Endothelial cell of umbilical vein (primary cell): ENCODE results near the gene CLDND2. TPM values are rescaled to one million over a fixed set of nuclear protein-coding genes. Genes with fewer than 3 reads are reported as not detected.

Experiments used
- BruUV-seq: library from RNA; stranded (reverse); fragments of 400-500 nt; replicated peaks from 2 replicates; lab custom pipeline; 2021; lab: Mats Ljungman, UMichigan
- CTCF ChIA-PET: fragments of 300-600, 350-600 bp; sonication (Branson Sonifier 250); formaldehyde crosslinking; loops from one replicate; lab custom pipeline; 2021; ENCODE audit warnings: antibody characterized with exemption, inconsistent platforms; lab: Charles Lee
- POLR2A ChIA-PET: fragments of 300-600, 350-600 bp; sonication (Branson Sonifier 250); formaldehyde crosslinking; loops from one replicate; lab custom pipeline; 2021; ENCODE audit warnings: antibody characterized with exemption, inconsistent platforms; lab: Charles Lee
- DNase-seq: peaks from one replicate; pipeline ENCODE4 v3.0.0-alpha.2; 2011; ENCODE audit warnings: low read depth, low spot score
- FAIRE-seq: peaks from 2 replicates; lab custom pipeline; 2011; peaks lifted over from hg19 to GRCh38; lab: Jason Lieb, UNC
- H2AFZ ChIP-seq: 2 replicates; pipeline ENCODE4 v1.6.0; 2012; ENCODE audit warnings: low read depth, low read length, control low read depth, inconsistent platforms
- H3K27ac ChIP-seq: 2 replicates; pipeline ENCODE4 v1.5.1; 2011; ENCODE audit warnings: low read depth, mild to moderate bottlenecking, control low read depth, low read length, moderate library complexity; ENCODE audit not compliant: insufficient read depth
- H3K27me3 ChIP-seq, 2 experiments: 2 replicates each; pipeline versions ENCODE4 v1.6.0 to v1.6.1; 2011; ENCODE audit warnings: low read length in 2 of 2, mixed read lengths in 1 of 2; ENCODE audit not compliant: control insufficient read depth in 2 of 2, insufficient read depth in 2 of 2
- H3K36me3 ChIP-seq, 2 experiments: 2 replicates in 1 of 2; 3 replicates in 1 of 2; pipeline ENCODE4 v1.5.1; 2011; ENCODE audit warnings: low read length in 2 of 2, mild to moderate bottlenecking in 1 of 2, moderate library complexity in 1 of 2; ENCODE audit not compliant: control insufficient read depth in 2 of 2, insufficient read depth in 2 of 2; ENCODE audit errors: extremely low read depth in 1 of 2
- H3K4me1 ChIP-seq: 3 replicates; pipeline ENCODE4 v1.5.1; 2011; ENCODE audit warnings: mild to moderate bottlenecking, low read length; ENCODE audit not compliant: control insufficient read depth, insufficient read depth; ENCODE audit errors: extremely low read depth
- H3K4me2 ChIP-seq: 2 replicates; pipeline ENCODE4 v1.6.1; 2011; ENCODE audit warnings: low read length, control low read depth, mixed read lengths; ENCODE audit not compliant: insufficient read depth
- H3K4me3 ChIP-seq, 3 experiments: fragments of 200-600 bp in 1 of 3; sonication (generic), shearing (Covaris generic) in 1 of 3; replicated peaks in 1 of 3; 2 replicates each; pipeline ENCODE4 v1.5.1; 2011 to 2016; ENCODE audit warnings: control low read depth in 3 of 3, low read length in 3 of 3, mild to moderate bottlenecking in 2 of 3, inconsistent platforms in 1 of 3, low read depth in 1 of 3, moderate library complexity in 1 of 3; ENCODE audit not compliant: insufficient read depth in 1 of 3
- H3K79me2 ChIP-seq: 2 replicates; pipeline ENCODE4 v1.6.0; 2012; ENCODE audit warnings: low read length, inconsistent platforms; ENCODE audit not compliant: control insufficient read depth, insufficient read depth
- H3K9ac ChIP-seq: replicated peaks from 2 replicates; pipeline ENCODE3; 2011; ENCODE audit warnings: low read length, control low read depth; ENCODE audit not compliant: insufficient read depth; ENCODE audit errors: extremely low read depth
- H3K9me1 ChIP-seq: replicated peaks from 3 replicates; pipeline ENCODE4 v1.6.0; 2011; ENCODE audit warnings: mild to moderate bottlenecking, low read length; ENCODE audit not compliant: control insufficient read depth, insufficient read depth; ENCODE audit errors: extremely low read depth
- H3K9me3 ChIP-seq: replicated peaks from 2 replicates; pipeline ENCODE4 v1.5.1; 2012; ENCODE audit warnings: low read length, inconsistent platforms; ENCODE audit not compliant: control insufficient read depth, insufficient read depth
- H4K20me1 ChIP-seq: replicated peaks from 2 replicates; pipeline ENCODE3; 2011; ENCODE audit warnings: mild to moderate bottlenecking, low read length; ENCODE audit not compliant: control insufficient read depth, insufficient read depth; ENCODE audit errors: extremely low read depth
- EZH2 ChIP-seq: IDR thresholded peaks from 2 replicates; pipeline ENCODE4 v1.6.1; 2012; ENCODE audit warnings: borderline replicate concordance, low read depth, mild to moderate bottlenecking, moderate library complexity, low read length, inconsistent platforms; ENCODE audit not compliant: severe bottlenecking
- FOS ChIP-seq: IDR thresholded peaks from 2 replicates; pipeline ENCODE4 v1.6.1; 2011; ENCODE audit warnings: mild to moderate bottlenecking, low read length, moderate library complexity, borderline replicate concordance; ENCODE audit not compliant: insufficient read depth
- GATA2 ChIP-seq: IDR thresholded peaks from 2 replicates; pipeline ENCODE4 v1.7.0; 2011; ENCODE audit warnings: low read depth, mild to moderate bottlenecking, moderate library complexity, mixed read lengths, low read length; ENCODE audit not compliant: insufficient read length, insufficient read depth
- JUN ChIP-seq: IDR thresholded peaks from 2 replicates; pipeline ENCODE4 v1.6.1; 2011; ENCODE audit warnings: borderline replicate concordance, low read depth; ENCODE audit not compliant: insufficient read length, insufficient read depth
- MYC ChIP-seq: IDR thresholded peaks from one replicate; pipeline ENCODE4 v1.6.1; 2011; ENCODE audit warnings: mild to moderate bottlenecking, low read depth, low read length
- POLR2A ChIP-seq: IDR thresholded peaks from 2 replicates; pipeline ENCODE4 v1.6.1; 2012; ENCODE audit warnings: low read depth, mild to moderate bottlenecking, control low read depth, low read length
- POLR2AphosphoS5 ChIP-seq: IDR thresholded peaks from 2 replicates; pipeline ENCODE4 v1.6.1; 2012; ENCODE audit warnings: low read depth, mild to moderate bottlenecking, control low read depth, low read length, moderate library complexity; ENCODE audit not compliant: insufficient read depth
- dilution Hi-C: fragments of 300-500 bp; cut with MboI; formaldehyde crosslinking; loops from one replicate; pipeline ENCODE4 v1.15.0; 2019; ENCODE audit warnings: low sequenced_read_pairs; ENCODE audit not compliant: extremely low pct_ligation_motif_present
- intact Hi-C: fragments of 100-400 bp; cut with micrococcal nuclease; formaldehyde crosslinking; loops from one replicate; pipeline ENCODE4 v1.10.0; 2022
- polyA plus RNA-seq, 4 experiments: library from polyadenylated mRNA; depleted of rRNA in 3 of 4; stranded (reverse) in 3 of 4; unstranded in 1 of 4; fragments of >200 nt; gene quantifications; 2 replicates each; pipeline versions ENCODE4 v1.2.1 to v1.2.3, GENCODE V29; 2011 to 2012; ENCODE audit warnings: missing spikeins in 1 of 4
- total RNA-seq: library from RNA; stranded (reverse); gene quantifications from 2 replicates; pipeline ENCODE4 v1.2.3, GENCODE V29; 2021
- TF ChIP-seq, protein P1 (sequence below): IDR thresholded peaks from 2 replicates; pipeline ENCODE4 v1.6.1; 2011; ENCODE audit not compliant: insufficient read depth, insufficient read length
- TF ChIP-seq, protein P2 (sequence below), 2 donors: IDR thresholded peaks; 1 replicate in 1 of 2; 2 replicates in 1 of 2; pipeline ENCODE4 v1.5.1; 2011; ENCODE audit warnings: low read length in 2 of 2, mild to moderate bottlenecking in 2 of 2, moderate library complexity in 2 of 2, control low read depth in 1 of 2, inconsistent platforms in 1 of 2, low read depth in 1 of 2; ENCODE audit not compliant: insufficient read depth in 1 of 2; ENCODE audit errors: extremely low read depth in 1 of 2

CLDND2 gene
- total and polyA plus RNA-seq, 2 donors (not counting 3 experiments of a cell fraction or from before 2014, with no cell fraction given) = 0.97 TPM; not detected in 1

DNA sequence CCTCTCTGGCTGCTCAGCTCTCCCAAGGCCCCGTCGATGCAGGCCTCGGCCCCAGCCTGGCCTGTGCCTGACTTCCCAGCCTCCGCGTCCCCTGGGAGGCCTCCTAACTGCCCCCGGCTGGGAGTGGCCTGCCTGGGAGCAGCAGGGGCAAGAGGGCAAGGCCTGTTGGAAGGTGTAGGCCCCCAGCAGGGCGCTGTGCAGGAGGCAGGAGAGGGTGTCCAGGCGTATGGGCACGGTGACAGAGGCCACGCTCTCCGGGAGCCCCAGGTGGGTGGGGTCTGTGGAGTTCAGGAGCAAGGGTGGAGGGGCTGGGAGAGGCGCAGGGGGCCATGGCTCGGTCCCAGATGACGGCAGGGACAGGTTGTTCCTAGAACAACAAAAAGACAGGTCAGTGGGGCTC is 20.3 kb upstream of the CLDND2 start:
- no peak overlapping the region for H3K9ac ChIP-seq
- FAIRE-seq (no peak), DNase-seq (no peak)
- dilution Hi-C loops = no loop called here
- no peak overlapping the region for H3K27ac ChIP-seq
- no peak overlapping the region for H3K4me2 ChIP-seq
- ChIA-PET POLR2A (no interaction called here), CTCF (no interaction called here)
- no peak overlapping the region for H2AFZ ChIP-seq
- H3K9me1 ChIP-seq = no peaks in the 10 kb centered on the region
- no peaks in the 10 kb centered on the region for H3K36me3 ChIP-seq
- H3K79me2 ChIP-seq = no peaks in the 10 kb centered on the region
- BruUV-seq = no TSS peak
- no peak overlapping the region for H3K4me3 ChIP-seq
- H3K4me1 ChIP-seq = peaks cover 4% of the 10 kb centered on the region
- no peaks in the 10 kb centered on the region for H3K27me3 ChIP-seq
- no peaks in the 10 kb centered on the region for H4K20me1 ChIP-seq
- no peaks in the 10 kb centered on the region for H3K9me3 ChIP-seq
- intact Hi-C loops = no loop called here
- no peak for TF ChIP-seq JUN
- no peak for TF ChIP-seq EZH2
- TF ChIP-seq, protein P1, sequence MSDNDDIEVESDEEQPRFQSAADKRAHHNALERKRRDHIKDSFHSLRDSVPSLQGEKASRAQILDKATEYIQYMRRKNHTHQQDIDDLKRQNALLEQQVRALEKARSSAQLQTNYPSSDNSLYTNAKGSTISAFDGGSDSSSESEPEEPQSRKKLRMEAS = no peak

DNA sequence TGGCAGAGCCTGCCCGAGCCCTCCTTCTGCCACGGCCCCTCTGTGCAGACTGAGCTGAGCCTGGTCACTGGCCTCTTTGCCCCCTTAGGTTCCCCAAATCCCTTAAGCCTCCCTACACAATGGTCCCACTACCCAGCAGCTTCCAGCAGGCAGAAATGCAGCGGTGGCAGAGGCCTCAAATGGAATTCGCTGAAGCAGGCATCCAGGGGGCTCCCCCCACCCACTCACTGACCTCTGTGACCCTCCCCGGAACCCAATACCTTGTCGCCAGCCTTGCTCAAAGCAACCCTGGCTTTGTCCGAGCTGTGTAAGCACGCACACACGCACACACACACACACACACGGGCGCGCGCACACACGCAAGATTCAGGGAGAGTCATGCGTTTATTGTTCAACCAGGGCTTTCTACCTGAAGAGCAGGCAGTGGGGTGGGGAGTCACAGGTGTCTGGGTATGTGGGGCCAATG is 19.2 kb upstream of the CLDND2 start, which contains the start of gene LIM2:
Gene LIM2, minus strand, starts transcription at position 51 of the 466 bp plus-strand sequence. CDS start 531 bp downstream, outside the sequence.
- Histone ChIP-seq H3K79me2 (no peaks in the 10 kb centered on the region), H3K27me3 (no peaks in the 10 kb centered on the region), H4K20me1 (no peaks in the 10 kb centered on the region), H3K4me1 (no peaks in the 10 kb centered on the region), H2AFZ (no peak within 1 kb of the TSS), H3K4me3 (no peak within 1 kb of the TSS), H3K27ac (no peak within 1 kb of the TSS), H3K4me2 (no peak within 1 kb of the TSS), H3K9me3 (no peaks in the 10 kb centered on the region), H3K36me3 (no peaks in the 10 kb centered on the region), H3K9me1 (no peaks in the 10 kb centered on the region), H3K9ac (no peak within 1 kb of the TSS)
- TF ChIP-seq POLR2A (no peak), FOS (no peak), EZH2 (no peak), MYC (no peak), GATA2 (no peak), JUN (no peak), POLR2AphosphoS5 (no peak)
- TF ChIP-seq, protein P1 = no peak
- TF ChIP-seq, protein P2, sequence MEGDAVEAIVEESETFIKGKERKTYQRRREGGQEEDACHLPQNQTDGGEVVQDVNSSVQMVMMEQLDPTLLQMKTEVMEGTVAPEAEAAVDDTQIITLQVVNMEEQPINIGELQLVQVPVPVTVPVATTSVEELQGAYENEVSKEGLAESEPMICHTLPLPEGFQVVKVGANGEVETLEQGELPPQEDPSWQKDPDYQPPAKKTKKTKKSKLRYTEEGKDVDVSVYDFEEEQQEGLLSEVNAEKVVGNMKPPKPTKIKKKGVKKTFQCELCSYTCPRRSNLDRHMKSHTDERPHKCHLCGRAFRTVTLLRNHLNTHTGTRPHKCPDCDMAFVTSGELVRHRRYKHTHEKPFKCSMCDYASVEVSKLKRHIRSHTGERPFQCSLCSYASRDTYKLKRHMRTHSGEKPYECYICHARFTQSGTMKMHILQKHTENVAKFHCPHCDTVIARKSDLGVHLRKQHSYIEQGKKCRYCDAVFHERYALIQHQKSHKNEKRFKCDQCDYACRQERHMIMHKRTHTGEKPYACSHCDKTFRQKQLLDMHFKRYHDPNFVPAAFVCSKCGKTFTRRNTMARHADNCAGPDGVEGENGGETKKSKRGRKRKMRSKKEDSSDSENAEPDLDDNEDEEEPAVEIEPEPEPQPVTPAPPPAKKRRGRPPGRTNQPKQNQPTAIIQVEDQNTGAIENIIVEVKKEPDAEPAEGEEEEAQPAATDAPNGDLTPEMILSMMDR (IDR thresholded peaks at IDR 0.05; ENCODE audit: extremely low read depth in 1 of 2, insufficient read depth in 1 of 2, low read depth in 1 of 2, low read length in 2 of 2) = no peak
- dilution Hi-C loops (no loop called here), intact Hi-C loops (no loop called here)
- POLR2A ChIA-PET = no interaction called here
- no TSS peak for BruUV-seq
- FAIRE-seq (no peak), DNase-seq (no peak)
- CTCF ChIA-PET = interaction anchor here (0.8 kb wide), 1 partner anchor 8 kb away, joined by 3 read pairs; no protein-coding TSS in a partner anchor
